ENCODE measurements around the gene MYBPC1.

MYBPC1 gene

DNA sequence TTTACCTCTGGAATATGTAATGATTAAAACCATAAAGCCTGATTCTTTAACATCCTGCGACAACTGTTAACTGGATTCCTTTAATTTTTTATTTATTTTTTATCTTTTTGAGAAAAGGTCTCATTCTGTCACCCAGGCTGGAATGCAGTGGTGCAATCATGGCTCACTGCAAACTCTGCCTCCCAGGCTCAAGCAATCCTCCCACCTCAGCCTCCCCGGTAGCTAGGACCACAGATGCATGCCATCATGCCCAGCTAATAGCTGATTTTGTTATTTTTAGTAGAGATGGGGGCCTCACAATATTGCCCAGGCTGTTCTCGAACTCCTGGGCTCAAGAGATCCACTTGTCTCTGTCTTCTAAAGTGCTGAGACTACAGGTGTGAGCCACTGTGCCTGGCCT, 3.7 kb downstream of the MYBPC1 start:
- in situ Hi-C loops (cut with MboI; ENCODE audit: low sequenced_read_pairs) = no loop called here

DNA sequence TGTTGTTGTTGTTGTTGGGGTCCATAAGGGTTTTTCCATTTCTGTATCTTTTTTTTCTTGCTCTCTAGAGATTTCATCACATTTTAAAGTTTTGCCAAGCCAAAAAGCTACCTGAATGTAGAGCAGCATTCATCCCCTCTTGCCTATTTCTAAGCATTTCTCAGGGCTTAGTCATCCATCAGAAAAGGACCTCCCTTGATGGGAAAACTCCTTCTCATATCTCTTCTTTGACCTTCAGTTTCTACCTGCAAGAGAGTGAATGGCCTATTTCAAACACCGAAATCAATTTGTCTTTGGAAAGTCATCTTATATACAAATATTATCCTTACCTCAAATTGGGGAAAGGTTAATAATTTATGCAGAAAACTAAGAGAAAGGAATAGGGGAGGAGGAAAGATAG, 4.5 kb downstream of the MYBPC1 start:
- in situ Hi-C loops (cut with MboI; ENCODE audit: low sequenced_read_pairs) = no loop called here

DNA sequence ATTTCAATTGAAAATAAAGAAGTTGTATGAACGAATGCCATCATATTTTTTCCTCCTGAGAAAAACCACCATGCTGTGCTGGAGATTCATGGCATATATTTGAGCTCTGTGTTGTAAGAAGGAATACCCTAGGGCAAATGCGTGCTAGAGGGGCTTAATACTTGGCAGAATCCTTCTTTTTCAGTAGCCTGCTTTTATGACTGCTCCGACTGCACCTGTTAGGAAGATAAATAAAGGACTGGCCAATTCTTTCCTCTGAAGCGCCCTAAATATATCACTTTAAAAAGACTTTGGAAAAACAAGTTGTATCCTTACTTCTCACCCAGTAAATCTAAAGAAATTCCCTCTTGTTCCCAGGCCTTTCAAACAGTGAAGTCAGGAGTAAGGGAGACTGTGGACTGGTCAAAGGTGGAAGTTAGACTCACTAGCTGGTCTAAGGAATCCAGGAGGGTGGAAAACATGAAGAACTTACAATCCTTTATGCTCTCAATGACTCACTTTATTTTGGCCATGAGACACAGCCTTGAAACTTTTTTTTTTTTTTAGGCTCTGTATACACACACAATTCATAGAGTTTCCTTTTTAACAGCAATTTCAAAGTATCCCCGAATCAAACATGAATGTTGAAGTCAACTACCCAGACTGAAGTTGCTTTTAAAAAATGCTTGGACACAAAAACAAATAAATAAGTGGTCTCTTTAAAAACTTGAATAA, 5.2 kb downstream of the MYBPC1 start:
- in situ Hi-C loops (cut with MboI; ENCODE audit: low sequenced_read_pairs) = no loop called here

DNA sequence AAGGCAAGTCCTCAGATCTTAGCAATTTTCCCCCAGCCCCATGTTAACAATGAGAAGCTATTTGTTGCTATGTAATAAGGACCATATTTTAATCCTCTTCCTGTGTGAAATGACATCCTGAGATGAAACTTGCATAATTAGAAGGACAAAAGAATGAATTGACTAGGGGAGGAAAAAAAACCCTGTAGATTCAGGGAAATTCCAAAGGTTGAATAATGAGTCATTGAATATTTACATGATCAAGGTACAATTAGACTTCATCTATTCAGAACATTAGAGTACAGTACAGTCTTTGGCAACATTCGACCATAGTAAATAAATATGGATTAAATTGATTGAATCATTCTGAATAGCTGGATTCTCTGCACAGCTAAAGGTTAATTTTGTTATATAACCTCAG, 9.4 kb downstream of the MYBPC1 start:
- in situ Hi-C loops (cut with MboI; ENCODE audit: low sequenced_read_pairs) = no loop called here

DNA sequence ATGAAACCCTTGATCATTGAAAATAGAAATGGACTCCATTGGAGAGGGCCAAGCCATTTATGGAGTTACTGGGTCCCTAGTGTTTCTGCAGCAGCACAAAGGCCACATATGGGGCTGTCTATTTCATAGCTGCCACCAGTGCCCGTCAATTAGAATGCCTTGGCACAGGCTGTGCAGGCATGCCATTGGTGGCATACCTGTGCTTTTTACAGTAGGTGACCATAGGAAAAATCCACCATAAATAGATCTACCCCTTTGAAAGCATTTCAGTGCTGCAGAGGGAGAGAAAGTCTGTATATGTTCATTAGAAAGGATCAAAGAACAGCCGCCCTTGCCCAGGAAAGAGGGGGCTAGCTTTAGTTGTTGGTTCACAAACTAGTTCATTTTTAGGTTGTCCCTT, 13.1 kb downstream of the MYBPC1 start:
- in situ Hi-C loops (cut with MboI; ENCODE audit: low sequenced_read_pairs) = no loop called here

DNA sequence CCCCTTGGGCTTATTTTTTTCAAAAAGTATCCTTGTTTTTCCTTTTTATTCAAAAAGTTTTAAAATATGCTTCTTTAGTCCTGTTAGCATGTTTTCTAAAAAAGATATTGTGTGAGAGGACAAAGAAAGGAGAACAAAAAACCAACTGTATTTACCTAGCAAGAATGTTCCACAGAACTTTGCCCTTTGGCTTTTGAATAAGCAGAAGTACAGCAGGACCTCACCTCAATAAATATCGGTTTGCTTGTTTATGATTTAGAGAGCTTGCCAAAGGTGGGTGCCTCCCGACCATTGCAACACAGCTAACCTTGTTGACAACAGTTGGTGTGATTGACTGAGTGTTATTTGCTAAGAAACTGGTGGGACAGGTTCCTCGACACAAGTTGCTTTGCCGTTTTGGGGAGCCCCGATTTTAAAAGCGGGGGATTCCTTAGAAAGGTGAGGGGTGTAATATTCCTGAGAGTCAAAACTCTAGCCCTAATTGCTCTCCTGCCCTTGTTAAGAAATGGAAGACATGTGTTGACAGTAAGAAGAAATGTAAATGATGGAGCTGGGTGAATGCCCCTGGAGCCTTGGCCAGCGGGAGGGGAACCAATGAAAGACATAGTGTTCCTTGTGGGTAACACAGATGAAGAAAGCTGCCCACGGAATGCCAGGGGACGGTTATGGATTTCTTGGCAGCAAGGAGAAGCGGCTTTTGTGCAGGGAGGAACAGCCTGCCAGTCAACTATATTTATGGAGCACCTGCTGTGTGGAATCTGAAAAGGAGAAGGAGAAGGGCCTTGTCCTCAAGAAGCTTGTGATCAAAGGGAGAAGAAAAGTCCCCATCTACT, 13.7 kb downstream of the MYBPC1 start:
- in situ Hi-C loops (cut with MboI; ENCODE audit: low sequenced_read_pairs) = no loop called here

DNA sequence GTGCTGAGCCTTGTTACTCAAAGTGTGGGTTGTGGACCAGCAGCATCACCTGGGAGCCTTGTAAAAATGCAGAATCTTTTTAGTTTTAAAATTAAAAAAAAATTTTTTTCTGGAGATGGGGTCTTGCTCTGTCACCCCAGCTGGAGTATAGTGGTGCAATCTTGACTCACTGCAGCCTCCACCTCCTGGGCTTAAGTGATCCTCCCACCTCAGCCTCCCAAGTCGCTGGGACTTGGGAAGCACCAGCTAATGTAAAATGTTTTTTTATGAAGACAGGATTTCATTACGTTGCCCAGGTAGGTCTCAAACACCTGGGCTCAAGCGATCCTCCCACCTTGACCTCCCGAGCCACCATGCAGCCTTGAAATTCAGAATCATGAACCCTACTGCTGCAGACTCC, 14.4 kb downstream of the MYBPC1 start:
- in situ Hi-C loops (cut with MboI; ENCODE audit: low sequenced_read_pairs) = no loop called here

DNA sequence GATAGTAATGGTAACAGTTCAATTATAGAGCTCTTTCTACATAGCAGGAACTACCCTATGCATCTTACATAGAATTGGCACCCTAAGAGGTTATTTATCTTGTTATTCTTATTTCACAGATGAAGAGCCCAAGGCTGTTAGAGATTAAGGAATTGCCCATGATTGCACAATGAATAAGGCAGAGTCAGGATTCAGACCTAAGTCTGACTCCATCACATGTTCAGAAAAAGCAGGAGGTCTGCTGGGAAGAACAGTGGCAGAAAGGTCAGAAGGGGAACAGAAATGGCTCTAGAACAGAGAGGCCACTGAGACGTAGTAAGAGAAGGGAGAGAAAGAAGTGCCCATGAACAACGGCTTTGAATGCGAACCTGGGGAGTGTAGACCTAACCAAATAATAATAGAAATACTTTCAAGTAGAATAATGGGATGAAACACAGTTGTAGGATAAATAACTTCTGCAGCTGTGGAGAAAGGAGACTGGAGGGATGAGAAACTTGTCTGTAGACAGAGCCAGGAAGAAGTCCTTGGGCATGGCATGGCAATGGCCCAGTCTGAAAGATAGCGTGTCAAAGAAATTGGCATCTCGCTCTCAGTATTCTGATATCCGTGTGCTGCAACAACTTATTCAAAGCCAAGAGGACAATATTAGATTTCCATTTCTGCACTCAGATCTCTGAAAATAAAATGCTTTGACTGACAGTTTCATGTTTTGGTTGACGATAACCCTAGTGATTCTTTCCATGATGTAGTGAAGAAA, 17.6 kb downstream of the MYBPC1 start:
- in situ Hi-C loops (cut with MboI; ENCODE audit: low sequenced_read_pairs) = no loop called here

DNA sequence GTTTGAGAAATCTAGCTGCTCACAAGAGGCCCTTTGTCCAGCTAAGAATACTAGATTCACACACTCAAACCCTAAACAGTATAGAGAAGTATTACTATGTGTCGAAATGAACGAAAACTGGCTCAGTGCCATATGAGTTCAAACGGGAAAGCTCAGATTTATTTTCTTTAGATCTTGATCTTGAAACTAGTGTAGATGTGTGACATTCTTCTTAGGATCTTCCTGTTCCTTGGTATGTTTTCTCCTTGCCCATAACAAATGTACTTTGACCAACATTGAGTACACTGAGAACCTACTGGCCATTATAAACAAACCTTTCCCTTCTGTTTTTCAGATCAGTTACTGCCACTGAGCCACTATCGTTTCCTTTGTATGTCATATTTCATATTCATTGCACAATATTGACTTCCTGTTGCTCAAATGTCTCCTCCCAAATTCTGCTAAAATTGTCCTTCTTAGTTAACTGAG, 21.3 kb downstream of the MYBPC1 start:
- in situ Hi-C loops (cut with MboI; ENCODE audit: low sequenced_read_pairs) = no loop called here

DNA sequence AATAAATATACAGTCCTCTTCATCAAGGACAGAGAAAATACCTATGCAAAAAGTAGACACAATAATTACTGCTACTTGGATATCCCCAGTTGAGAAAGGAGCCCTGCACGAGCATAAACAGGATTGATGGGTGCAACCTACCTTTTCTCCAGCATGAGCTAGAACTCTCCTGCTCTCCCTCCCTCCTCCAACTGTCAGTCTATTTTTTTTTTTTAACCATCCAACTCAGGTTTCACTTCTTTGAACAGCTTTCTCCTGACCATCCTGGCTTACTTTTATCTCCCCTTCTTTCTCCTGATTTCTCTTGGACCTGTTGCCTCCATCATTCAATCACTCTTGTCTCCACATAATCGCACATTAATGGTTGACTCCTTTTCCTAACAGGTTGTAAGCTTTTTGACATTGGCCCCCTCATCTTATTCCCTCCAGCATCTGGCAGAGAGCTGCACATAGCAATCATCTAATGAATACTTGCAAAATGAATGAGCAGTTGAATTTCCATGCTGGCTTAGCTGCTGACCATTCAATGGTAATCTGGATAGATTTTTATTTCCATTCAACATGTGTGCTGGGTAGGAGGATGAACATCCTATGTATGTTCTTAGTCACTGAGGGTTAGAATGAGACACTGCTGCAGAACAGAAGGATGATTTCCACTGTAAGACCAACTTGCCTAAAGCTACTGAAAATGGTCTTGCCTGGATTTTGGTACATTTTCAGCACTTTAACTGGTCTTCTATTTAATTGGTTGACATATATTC, 24.4 kb downstream of the MYBPC1 start:
- in situ Hi-C loops (cut with MboI; ENCODE audit: low sequenced_read_pairs) = no loop called here

DNA sequence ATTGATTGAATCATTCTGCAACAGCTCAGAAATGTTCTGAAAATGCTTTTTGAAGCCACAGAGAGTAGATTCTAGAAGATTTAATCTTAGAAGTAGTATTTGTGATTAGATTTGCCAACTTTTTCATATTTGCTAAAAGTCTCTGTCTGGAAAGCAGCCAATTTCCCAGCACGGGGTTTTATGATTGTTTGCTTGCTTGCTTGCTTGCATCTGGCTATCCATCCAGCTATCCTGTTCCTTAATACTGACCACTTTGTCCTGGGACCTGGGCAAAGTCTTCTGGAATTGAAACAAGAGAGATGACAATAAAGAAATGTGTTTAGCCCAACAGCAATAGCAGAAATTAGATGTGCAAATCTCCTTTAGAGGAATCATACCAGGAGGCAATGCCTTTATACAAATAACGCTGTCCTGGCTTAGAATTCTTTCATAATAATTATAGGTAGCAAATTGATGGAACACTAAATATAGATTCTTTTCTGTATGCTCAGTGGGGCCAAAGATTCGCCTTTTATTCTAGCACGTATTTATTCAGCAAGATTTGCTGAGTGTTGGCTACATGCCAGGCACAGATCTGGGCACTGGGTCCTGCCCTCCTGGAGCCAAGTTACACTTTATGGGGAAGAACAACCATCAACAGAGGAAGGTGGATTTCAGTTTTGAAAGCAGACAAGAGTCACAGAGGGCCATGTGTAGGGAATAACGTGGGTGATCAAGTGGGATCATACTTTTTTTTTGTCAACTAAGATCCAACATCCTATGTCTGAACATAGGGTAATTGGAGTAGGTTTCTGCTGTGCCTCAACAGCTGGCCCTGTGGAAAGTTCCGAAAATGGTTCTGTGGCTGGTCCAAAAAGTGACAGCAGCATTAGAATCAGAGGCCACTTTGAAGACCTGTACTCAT, 25.3 kb downstream of the MYBPC1 start:
- in situ Hi-C loops (cut with MboI; ENCODE audit: low sequenced_read_pairs) = no loop called here

DNA sequence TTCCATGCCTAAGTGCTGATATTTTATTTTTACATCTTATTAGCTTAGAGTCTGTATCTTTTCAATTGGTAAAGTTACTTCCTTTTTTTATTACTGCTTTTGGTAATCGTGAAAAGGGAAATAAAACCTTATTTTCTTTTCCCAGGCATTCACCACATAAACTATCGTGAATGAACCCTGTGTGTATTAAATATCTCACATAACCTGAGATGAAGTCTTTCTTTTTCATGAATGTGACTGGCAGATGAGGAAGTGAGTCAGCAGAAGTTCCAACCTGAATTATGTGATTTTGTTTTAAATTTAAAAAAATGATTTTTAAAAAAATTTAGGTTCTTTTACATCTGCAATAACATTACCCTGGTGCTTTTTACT, 26.0 kb downstream of the MYBPC1 start:
- in situ Hi-C loops (cut with MboI; ENCODE audit: low sequenced_read_pairs) = no loop called here

DNA sequence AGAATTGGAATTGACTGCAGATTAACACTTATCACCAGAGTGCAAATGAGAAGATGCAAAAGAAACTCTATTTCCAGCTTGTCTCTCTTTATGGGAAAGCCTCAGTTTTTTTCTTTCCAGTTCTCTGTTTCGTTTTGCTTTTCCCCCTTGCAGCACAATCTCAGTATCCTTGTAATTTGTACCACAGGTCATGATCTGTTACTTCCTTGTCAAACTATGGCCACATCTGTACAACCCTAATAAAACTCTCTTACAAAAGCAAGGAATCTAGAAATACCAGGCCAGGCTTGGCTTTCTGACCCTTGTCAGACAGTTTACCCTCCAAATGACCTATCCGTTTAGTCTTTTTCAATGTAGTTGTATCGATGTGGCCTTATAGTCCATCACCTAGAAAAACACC, 33.9 kb downstream of the MYBPC1 start:
- in situ Hi-C loops (cut with MboI; ENCODE audit: low sequenced_read_pairs) = no loop called here

DNA sequence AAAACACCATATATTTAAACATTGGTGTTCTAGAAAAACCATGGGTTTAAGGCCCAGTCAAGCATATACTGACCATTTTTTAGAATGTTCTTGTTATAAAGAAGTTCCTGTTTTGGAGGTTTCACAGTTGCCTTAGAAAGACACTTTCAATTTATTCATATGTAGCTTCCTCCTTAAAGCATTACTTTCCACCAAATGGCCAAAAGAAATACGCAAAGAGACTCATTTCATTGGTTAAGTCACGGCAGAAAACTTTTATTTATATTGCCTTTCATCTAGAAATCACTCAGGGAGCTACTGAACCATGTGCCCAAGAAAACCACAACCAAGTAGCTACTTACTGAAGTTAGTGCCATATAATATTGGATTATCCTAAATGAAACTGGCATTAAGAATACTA, 40.0 kb downstream of the MYBPC1 start:
- in situ Hi-C loops (cut with MboI; ENCODE audit: low sequenced_read_pairs) = no loop called here

DNA sequence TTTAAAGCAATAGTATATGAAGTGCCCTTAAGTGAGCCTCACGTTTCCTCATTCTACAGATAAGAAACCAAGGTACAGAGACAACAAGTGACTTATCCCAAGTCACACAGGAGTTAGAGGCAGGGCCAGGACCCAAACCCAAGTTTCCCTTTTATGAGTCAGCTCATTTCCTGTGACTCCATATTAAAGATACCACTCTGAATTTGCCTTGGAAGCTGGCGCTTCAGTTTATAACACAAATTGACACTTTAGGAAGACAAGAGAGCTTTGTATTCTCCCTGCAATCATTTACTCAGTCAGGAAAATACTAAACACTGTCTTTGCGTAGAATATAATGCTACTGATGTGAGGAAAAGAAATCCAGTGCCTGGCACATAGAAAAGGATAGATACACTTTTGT, 43.2 kb downstream of the MYBPC1 start:
- in situ Hi-C loops (cut with MboI; ENCODE audit: low sequenced_read_pairs) = no loop called here

DNA sequence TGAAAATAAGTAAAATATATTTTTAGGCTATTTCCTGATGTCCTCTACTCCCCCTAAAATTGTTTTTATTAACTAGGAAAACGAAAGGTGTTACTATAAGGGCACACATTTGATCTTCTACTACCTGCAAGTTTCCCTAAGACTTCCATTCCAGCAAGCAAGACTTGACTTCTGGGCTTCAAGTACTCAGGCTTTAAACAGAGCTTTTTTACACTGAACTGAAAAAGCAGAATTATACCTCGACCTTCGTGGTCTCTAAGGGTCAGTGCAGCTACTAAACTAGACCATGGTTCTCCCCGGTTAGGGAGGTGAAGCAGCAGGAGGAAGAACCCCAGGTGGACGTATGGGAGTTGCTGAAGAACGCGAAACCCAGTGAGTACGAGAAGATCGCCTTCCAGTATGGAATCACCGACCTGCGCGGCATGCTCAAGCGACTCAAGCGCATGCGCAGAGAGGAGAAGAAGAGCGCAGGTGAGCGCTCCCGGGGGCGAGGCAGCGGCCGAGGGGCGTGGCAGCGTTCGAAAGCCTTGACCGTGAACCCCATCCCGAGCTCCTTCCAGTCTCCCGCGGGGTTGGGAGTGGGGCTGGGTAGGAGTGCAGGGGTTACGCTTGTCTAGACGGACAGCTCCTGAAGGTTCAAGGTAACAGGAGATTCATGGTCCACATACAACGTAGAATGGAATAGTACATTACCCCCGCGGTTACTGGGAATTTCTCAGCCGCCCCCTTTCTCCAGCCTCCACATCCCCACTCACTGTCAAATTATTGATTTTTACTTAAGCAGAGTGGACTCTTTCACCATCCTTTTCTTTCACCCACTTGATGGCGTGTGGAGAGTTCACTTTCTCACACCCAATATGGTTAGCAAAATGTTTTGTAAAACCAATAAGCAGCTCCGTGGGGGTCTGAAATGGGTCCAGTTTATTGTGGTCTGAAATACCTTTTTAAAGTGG, 47.6 kb downstream of the MYBPC1 start:
- in situ Hi-C loops (cut with MboI; ENCODE audit: low sequenced_read_pairs) = no loop called here

DNA sequence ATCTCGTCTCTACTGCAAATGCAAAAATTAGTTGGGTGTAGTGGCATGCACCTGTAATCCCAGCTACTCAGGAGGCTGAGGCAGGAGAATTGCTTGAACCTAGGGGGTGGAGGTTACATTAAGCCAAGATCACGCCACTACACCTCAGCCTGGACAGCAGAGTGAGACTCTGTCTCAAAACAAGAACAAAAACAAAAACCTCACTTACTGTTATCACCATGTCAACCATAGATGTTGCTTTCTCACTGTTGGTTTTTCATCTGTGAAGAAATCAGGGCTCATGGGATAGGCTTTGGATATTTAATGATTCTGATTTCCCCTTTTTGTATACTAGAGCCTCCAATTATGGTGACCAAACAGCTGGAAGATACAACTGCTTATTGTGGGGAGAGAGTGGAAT, 52.9 kb downstream of the MYBPC1 start:
- in situ Hi-C loops (cut with MboI; ENCODE audit: low sequenced_read_pairs) = no loop called here

DNA sequence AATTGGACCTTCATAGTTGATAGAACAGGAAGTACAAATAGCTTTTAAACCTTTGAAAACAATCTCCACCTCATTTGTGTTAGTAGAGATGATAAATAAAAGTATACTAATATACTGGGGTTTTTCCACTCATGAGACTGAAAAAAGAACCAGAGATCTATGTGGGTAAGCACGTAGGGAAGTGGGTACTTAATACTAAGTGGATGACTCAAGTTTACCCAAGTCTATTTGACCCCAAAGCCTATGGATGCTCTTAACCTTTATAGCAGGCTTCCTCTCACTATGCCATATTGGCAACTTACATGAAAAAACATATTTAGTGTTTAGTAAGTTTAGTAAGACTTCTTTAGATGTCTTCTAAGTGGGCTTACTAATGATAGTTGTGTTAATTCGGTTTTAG, 53.4 kb downstream of the MYBPC1 start:
- in situ Hi-C loops (cut with MboI; ENCODE audit: low sequenced_read_pairs) = no loop called here

Measured in HL-60/S4 (cell line).